GM19395 (cell line): ENCODE data around the gene CLEC16A.

Experiments
- ATAC-seq: cut with Tn5 transposase; IDR thresholded peaks from one replicate; pipeline ENCODE4 v1.9.1; 2021; ENCODE audit warnings: mild to moderate bottlenecking, moderate library complexity; ENCODE audit not compliant: unreplicated experiment

Gene CLEC16A

GRCh38 chr16:11147754-11148444 lies 203.5 kb downstream of the CLEC16A start:
- ATAC-seq, result no peak

GRCh38 chr16:11149011-11149616 lies 204.8 kb downstream of the CLEC16A start:
- ATAC-seq, result no peak

- no peak for ATAC-seq
Observed at GRCh38 chr16:11150190-11150589, 205.8 kb downstream of the CLEC16A start.

- ATAC-seq, result no peak
Observed at GRCh38 chr16:11151156-11151884, 207.0 kb downstream of the CLEC16A start.

GRCh38 chr16:11151885-11152629 lies 207.7 kb downstream of the CLEC16A start:
- no peak for ATAC-seq

- ATAC-seq, result no peak
Observed at GRCh38 chr16:11152677-11153331, 208.4 kb downstream of the CLEC16A start.

- no peak for ATAC-seq
Observed at GRCh38 chr16:11155284-11155806, 211.0 kb downstream of the CLEC16A start.

- ATAC-seq, result no peak
Observed at GRCh38 chr16:11156401-11156800, 212.0 kb downstream of the CLEC16A start.

- ATAC-seq, result no peak
Observed at GRCh38 chr16:11157143-11157542, 212.8 kb downstream of the CLEC16A start.

- ATAC-seq, result no peak
Observed at GRCh38 chr16:11158018-11158417, 213.7 kb downstream of the CLEC16A start.

- no peak for ATAC-seq
Observed at GRCh38 chr16:11159282-11159681, 214.9 kb downstream of the CLEC16A start.

- no peak for ATAC-seq
Observed at GRCh38 chr16:11160676-11161115, 216.3 kb downstream of the CLEC16A start.

GRCh38 chr16:11161439-11161838 lies 217.1 kb downstream of the CLEC16A start:
- ATAC-seq, result no peak

GRCh38 chr16:11161974-11162373 lies 217.6 kb downstream of the CLEC16A start:
- no peak for ATAC-seq

GRCh38 chr16:11162586-11163268 lies 218.4 kb downstream of the CLEC16A start:
- no peak for ATAC-seq

GRCh38 chr16:11163761-11164261 lies 219.4 kb downstream of the CLEC16A start:
- ATAC-seq, result no peak

- no peak for ATAC-seq
Observed at GRCh38 chr16:11164482-11165270, 220.3 kb downstream of the CLEC16A start.

GRCh38 chr16:11165349-11165748 lies 221.0 kb downstream of the CLEC16A start:
- no peak for ATAC-seq
